ENCODE measurements around the gene VTA1.
"Not testable (repeated sequence)": the region's sequence is repeated elsewhere in the genome, so short reads cannot be mapped to it uniquely, and the experiment has no call there.

VTA1 gene

DNA sequence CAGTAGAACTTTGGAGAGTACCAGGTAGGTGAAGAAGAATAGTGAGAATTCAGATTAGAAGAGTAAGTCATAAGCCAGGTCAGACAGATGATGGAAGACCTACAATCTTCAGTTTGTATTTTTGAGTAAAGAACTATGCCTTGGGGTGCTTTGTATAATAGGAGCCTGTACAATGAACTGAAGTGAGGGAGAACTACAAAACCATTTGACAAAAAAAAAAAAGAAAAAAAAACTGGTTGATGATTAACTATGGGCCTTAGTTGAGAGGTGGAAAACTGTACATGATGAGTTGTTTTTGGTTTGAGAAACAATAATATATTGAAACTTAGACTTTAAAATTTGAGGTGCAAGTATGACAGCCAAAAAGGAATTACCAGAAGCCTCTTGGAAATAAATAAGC is 25.7 kb downstream of the VTA1 start:
- DNase-seq: no peak

DNA sequence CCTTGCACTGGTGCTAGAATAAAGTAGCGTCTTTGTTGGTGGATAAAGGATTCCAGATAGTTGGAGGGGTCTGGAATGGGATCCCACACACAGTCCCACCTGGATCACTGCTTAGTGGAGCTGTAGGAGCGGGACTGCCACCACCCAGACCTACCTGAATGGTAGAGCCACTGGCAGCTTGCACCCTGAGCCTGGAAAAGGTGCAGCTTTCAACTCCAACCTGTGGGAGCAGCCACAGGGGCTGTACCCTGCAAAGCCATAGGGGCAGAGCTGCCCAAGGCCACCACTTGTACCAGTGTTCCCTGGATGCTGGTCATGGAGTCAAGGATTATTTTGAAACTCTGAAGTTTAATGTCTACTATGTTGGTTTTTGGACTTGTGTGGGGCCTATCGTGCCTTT is 26.9 kb downstream of the VTA1 start:
- no peak for DNase-seq

- no peak for DNase-seq
Observed at GRCh38 chr6:142174703-142175102, 27.6 kb downstream of the VTA1 start.

DNA sequence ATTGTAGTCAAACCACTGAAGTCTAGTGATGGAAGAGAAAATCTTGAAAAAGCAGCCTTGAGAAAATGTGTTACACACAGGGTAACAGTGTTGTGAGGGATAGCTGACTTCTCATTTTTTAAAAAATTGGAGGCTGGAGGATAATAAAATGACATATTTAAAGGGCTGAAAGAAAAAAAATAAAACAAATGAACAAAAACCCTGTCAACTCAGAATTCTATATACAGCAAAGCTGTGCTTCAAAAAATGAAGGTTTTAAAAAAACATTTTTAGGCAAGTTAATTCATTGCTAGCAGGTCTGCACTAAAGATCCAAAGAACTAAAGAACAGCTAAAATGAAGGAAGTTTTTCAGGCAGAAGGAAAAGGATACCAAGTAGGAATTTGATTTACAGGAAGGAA is 31.1 kb downstream of the VTA1 start:
- DNase-seq: no peak

DNA sequence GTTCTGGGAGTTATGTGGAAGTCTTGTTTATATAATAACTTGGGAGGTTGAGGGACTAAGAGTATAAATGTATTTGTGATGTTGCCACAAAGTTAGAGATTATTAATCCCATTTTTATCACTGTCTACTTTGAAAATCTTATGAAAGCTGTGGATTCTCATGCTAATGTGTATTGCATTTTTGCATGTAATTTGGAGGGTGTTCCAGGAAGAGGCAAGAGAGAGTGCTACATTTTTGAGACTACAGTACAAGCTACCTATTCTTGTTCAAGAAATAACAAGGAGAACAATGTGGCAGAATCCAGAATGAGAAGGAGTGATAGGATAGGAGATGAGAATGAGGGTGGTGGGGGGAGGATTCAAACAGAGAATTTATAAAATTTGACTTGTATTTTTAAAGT is 34.9 kb downstream of the VTA1 start:
- DNase-seq: no peak

DNA sequence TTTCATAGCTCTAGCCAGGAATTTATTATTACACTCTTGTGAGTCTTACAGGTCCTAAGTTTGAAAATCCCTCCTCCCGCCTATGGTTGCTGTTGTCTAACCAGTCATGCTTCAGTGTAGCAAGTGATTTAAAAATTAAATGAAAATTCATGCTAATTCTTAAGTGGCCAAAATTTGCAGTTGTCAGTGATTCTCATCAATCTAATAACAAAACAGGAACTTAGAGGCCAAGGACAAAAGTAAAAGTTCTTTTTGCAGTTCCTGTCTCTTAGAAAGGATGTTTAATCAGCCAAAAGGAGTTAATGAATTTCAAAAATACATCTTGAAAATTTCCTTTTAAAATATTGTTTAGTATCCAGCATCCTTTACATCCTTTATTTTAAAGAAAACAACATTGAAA is 36.3 kb downstream of the VTA1 start:
- DNase-seq: peak in 1 of 3 donors; percentile 11

GRCh38 chr6:142184307-142184706 is 37.2 kb downstream of the VTA1 start:
- no peak for DNase-seq

- no peak for DNase-seq
Observed at GRCh38 chr6:142185641-142186040, 38.6 kb downstream of the VTA1 start.

DNA sequence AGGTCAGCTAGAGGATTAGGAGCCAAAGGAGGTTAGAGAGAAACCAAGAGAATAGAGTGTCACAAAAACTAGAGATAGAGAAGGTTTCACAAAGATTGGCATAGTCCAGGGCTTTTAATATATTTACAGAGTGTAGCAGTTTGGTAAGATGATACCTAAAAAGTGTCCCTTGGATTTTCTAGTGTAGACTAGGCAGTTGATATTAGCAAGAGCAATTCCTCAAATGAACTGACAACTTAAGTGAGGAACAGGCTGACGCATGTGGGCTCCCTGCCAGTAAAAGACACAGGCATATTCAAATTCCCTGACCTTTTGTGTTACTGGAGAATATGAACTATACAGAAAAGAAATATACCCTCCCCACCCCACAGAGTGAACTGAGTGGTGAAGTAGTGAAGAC is 40.1 kb downstream of the VTA1 start:
- DNase-seq: no peak

DNA sequence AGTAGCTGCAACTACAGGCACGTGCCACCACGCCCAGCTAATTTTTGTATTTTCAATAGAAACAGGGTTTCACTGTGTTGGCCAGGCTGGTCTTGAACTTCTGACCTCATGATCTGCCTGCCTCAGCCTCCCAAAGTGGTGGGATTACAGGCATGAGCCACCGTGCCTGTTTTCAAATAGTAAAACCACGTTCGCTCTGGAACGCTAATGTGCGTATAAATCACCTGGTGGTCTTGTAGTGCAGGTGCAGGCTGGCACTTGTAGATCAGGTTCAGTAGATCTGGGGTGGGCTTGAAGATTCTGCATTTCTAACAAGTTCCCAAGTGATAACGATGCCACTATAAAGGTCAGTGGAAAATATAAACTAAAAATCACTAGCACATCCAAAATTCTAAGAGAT is 41.3 kb downstream of the VTA1 start:
- DNase-seq: not testable (repeated sequence)

- DNase-seq: no peak
Observed at GRCh38 chr6:142189057-142189456, 42.0 kb downstream of the VTA1 start.

GRCh38 chr6:142192343-142192742 is 45.3 kb downstream of the VTA1 start:
- DNase-seq: no peak

- DNase-seq: no peak
Observed at GRCh38 chr6:142193621-142194020, 46.6 kb downstream of the VTA1 start.

DNA sequence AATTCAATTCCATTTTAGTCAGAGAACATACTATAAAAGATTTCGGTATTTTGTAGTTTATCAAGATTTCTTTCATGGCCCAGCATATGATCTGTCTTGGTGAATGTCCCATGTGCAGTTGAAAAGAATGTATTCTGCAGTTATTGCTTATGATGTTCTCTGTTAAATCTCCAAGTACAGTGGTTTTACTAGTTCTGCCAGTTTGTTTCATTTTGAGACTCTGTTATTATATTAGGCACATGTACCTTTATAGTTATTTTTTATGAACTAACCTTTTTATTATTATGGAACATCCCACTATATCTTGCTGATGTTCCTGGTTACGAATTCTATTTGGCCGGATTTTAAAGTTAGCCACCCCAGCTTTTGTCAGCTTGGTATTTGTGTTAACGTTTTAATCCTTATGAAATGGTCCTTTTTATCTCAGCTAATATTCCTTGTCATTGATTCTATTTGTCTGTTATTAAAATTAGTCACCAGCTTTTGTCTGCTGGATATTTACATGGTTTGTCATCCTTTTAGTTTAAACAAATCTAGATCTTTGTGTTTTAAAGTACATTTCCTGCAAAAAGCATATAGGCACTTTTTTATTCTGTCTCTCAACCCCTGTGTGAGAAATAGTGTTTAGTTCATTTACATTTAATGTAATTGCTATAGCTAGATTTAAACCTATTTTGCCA is 48.9 kb downstream of the VTA1 start:
- no peak for DNase-seq

GRCh38 chr6:142200846-142201628 is 54.0 kb downstream of the VTA1 start:
- DNase-seq: no peak

DNA sequence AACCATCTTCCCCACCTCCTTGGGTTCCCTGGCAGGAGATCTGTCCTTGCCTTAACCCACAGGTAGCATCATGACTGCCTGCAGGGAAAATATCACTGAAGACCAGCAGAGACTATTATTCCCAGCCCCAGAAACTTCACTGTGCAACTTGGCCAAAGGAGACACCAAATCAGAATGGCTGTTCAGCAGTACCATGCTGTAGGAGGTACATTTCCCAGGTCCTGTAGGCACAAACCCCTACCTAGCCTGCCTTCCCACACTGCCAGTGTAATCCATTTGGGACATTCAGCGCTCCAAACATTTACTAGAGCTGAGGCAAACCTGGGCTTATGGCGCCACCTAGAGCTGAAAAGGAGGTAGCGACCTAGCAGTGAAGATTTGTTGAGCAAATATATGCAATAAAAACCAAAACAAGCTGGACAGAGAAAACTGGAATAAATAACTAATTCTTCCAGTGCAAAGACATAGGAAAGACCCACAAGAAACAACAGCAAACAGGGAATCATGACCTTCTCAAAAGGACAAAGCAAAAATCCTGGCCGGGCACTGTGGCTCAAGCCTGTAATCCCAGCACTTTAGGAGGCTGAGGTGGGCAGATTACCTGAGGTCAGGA is 60.3 kb downstream of the VTA1 start:
- peak in 2 of 3 donors; percentile 34 to 36 for DNase-seq

DNA sequence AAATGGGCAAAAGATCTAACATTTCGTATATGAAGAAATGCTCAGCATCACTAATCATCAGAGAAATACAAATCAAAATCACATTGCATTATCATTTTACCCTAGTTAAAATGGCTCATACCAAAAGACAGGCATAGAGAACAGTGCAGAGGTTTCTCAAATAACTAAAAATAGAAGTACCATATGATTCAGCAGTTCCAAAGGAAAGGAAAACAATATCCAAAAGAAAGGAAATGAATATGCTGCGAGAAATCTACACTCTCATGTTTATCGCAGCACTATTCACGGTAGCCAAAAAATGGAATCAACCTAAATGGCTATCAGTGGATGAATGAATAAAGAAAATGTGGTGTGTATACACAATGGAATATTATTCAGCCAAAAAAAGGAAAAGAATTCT is 63.5 kb downstream of the VTA1 start:
- DNase-seq: no peak

DNA sequence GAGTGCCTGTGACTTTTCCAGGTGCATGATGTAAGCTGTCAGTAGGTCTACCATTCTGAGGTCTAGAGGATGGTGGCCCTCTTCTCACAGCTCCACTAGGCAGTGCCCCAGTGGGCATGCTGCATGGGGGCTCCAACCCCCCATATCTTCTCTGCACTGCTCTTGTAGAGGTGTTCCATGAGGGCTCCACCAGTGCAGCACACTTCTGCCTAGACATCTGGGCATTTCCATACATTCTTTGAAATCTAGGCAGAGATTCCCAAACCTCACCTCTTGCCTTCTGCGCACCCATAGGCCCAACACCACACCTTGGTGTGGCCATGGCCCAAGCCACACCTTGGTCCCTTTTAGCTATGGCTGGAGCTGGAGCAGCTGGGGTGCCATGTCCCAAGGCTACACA is 66.3 kb downstream of the VTA1 start:
- no peak for DNase-seq

- no peak for DNase-seq
Observed at GRCh38 chr6:142218446-142218845, 71.4 kb downstream of the VTA1 start.

DNA sequence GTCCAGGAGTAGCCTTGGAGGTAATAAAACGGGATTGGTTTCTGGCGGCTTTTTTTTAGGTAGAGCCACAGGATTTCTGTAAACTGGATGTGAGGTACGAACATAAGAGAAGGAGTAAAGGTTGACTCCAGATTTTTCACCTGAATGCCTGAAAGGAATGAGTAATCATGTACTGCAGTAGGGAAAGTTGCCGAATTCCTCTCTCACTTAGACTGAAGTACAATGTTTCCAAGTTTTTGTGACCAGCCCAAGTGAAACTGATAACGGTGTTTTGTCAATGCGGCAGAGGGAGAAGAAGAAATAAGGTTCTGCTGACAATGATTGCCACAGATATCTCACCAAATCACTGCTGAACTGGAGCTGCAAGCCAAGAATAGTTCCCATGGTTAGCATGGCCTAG is 75.0 kb downstream of the VTA1 start:
- no peak for DNase-seq

GRCh38 chr6:142223938-142224337 is 76.9 kb downstream of the VTA1 start:
- no peak for DNase-seq

- DNase-seq: no peak
Observed at GRCh38 chr6:142225115-142225514, 78.1 kb downstream of the VTA1 start.

DNA sequence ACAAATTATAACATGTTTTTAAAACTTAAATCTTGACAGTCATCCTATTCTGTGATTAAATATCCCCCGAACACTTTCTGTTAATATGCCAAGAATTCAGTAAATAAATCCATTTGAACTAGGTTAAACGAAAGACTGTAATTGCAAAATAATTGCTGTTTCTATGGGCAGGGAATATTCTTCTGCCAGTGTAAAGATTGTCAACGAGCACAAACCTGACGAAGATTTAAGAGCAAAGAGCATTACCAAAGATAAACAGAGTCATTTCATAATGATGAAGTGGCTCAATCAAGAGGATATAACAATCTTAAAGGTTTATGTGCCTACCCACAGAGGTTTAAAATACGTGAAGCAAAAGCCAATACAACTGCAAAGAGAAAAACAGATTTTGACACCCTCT is 78.5 kb downstream of the VTA1 start:
- DNase-seq: no peak

DNA sequence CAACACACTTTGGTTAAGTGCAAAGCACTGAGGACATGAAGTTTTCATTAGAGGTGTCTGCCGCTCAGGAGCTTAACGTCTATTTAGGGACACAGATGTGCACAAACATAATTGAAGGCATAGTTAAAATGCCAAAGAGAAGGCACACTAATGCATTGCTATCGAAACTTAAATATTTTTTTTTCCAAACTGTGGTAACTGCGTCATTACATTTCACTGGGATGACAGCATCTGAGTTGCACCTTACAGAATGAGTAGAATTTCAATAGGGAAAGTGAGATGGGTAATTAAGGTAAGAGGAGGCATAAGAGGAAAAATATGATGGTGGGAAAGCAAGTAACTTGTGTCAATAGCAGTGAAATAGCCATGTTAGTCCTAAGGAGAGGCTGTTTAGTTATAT is 79.7 kb downstream of the VTA1 start:
- DNase-seq: no peak
